Epithelial cell of proximal tubule (primary cell): ENCODE measurements around the gene ADTRP. TPM values are rescaled to one million over a fixed set of nuclear protein-coding genes. Genes with fewer than 3 reads are reported as not detected.

ENCODE experiments used
- DNase-seq: peaks from one replicate; pipeline ENCODE4 v3.0.0-alpha.2; 2011; ENCODE audit warnings: low read depth
- H3K4me3 ChIP-seq: 2 replicates; pipeline ENCODE4 v1.5.1; 2011; ENCODE audit warnings: low read depth, mild to moderate bottlenecking, low read length
- CTCF ChIP-seq: conservative IDR thresholded peaks from 2 replicates; pipeline ENCODE4 v1.5.1; 2012; ENCODE audit warnings: low read depth, mild to moderate bottlenecking, low read length
- total RNA-seq: library from RNA; depleted of rRNA; stranded (reverse); fragments of >200 nt; gene quantifications from 2 replicates; pipeline ENCODE4 v1.2.3, GENCODE V29; 2015

Gene ADTRP
- total RNA-seq, 1 donor from 2014 or later, result 0.12 TPM

- no peak for TF ChIP-seq CTCF
- DNase-seq, result no peak
- H3K4me3 ChIP-seq, result no peak overlapping the region
Measured at GRCh38 chr6:11665604-11666326, 112.8 kb downstream of the ADTRP start.

Other genes with a start within 250 kb of the ADTRP start
- gene TMEM170B, start 241.1 kb downstream of the ADTRP start, total RNA-seq, result 0.92 and 1.2 TPM in 2 replicates
- gene HIVEP1, start 233.5 kb upstream of the ADTRP start, total RNA-seq, result 5.9 and 14.2 TPM in 2 replicates